SK-N-SH (cell line): ENCODE results near the gene ETNK2.

ENCODE experiments used
- CHD2 ChIP-seq: fragments of 150-350 bp; IDR thresholded peaks from 2 replicates; pipeline ENCODE4 v1.6.1; 2018; ENCODE audit warnings: low read length; ENCODE audit not compliant: partially characterized antibody
- EZH2phosphoT487 ChIP-seq: fragments of 200-600 bp; sonication (generic); IDR thresholded peaks from 2 replicates; pipeline ENCODE4 v1.6.1; 2017; ENCODE audit warnings: low read depth, mixed run types, mild to moderate bottlenecking, antibody characterized with exemption, moderate library complexity, borderline replicate concordance
- POLR2AphosphoS5 ChIP-seq: IDR thresholded peaks from 2 replicates; pipeline ENCODE4 v1.6.1; 2012; ENCODE audit warnings: low read depth, low read length
- SMC3 ChIP-seq: IDR thresholded peaks from 2 replicates; pipeline ENCODE4 v1.6.1; 2012; ENCODE audit warnings: low read depth, low read length, improper control_type of control experiment
- USF2 ChIP-seq: fragments of 150-350 bp; IDR thresholded peaks from 2 replicates; pipeline ENCODE4 v1.6.1; 2017; ENCODE audit warnings: antibody characterized with exemption, low read length, low read depth, borderline replicate concordance
- TF ChIP-seq, protein P1 (sequence below): fragments of 200-600 bp; sonication (generic); IDR thresholded peaks from 2 replicates; pipeline ENCODE4 v1.6.1; 2017; ENCODE audit warnings: antibody characterized with exemption, mild to moderate bottlenecking, moderate library complexity
- TF ChIP-seq, protein P2 (sequence below): IDR thresholded peaks from 2 replicates; pipeline ENCODE4 v1.4.0; 2012; ENCODE audit warnings: low read depth, borderline replicate concordance
- TF ChIP-seq, protein P3 (sequence below): IDR thresholded peaks from 2 replicates; pipeline ENCODE4 v1.6.1; 2012; ENCODE audit warnings: mild to moderate bottlenecking, low read depth, low read length, moderate library complexity

DNA sequence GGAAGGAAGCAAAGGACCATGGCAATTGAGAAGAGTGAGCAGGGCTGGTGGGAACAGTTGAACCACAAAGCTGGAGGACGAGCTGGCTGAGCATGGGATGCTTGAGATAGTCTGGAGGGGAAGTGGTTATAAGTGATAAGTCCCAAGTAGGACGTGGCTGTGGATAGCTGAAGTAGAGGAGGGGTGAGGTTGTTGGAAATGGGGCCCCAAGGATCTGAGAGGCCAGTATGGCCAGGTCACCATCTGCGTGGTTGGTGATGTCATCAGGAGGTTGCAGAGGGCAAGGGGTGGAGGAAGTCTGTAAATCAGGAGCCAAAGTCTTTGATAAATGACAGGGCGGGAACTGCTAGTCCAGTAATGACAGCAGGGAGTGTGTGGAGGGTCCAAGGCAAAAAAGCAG lies 25.3 kb upstream of the ETNK2 start:
- no peak for TF ChIP-seq POLR2AphosphoS5
- TF ChIP-seq, protein P1, sequence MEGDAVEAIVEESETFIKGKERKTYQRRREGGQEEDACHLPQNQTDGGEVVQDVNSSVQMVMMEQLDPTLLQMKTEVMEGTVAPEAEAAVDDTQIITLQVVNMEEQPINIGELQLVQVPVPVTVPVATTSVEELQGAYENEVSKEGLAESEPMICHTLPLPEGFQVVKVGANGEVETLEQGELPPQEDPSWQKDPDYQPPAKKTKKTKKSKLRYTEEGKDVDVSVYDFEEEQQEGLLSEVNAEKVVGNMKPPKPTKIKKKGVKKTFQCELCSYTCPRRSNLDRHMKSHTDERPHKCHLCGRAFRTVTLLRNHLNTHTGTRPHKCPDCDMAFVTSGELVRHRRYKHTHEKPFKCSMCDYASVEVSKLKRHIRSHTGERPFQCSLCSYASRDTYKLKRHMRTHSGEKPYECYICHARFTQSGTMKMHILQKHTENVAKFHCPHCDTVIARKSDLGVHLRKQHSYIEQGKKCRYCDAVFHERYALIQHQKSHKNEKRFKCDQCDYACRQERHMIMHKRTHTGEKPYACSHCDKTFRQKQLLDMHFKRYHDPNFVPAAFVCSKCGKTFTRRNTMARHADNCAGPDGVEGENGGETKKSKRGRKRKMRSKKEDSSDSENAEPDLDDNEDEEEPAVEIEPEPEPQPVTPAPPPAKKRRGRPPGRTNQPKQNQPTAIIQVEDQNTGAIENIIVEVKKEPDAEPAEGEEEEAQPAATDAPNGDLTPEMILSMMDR, result no peak
- TF ChIP-seq, protein P2, sequence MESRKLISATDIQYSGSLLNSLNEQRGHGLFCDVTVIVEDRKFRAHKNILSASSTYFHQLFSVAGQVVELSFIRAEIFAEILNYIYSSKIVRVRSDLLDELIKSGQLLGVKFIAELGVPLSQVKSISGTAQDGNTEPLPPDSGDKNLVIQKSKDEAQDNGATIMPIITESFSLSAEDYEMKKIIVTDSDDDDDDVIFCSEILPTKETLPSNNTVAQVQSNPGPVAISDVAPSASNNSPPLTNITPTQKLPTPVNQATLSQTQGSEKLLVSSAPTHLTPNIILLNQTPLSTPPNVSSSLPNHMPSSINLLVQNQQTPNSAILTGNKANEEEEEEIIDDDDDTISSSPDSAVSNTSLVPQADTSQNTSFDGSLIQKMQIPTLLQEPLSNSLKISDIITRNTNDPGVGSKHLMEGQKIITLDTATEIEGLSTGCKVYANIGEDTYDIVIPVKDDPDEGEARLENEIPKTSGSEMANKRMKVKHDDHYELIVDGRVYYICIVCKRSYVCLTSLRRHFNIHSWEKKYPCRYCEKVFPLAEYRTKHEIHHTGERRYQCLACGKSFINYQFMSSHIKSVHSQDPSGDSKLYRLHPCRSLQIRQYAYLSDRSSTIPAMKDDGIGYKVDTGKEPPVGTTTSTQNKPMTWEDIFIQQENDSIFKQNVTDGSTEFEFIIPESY, result no peak
- TF ChIP-seq CHD2, result no peak
- TF ChIP-seq, protein P3, sequence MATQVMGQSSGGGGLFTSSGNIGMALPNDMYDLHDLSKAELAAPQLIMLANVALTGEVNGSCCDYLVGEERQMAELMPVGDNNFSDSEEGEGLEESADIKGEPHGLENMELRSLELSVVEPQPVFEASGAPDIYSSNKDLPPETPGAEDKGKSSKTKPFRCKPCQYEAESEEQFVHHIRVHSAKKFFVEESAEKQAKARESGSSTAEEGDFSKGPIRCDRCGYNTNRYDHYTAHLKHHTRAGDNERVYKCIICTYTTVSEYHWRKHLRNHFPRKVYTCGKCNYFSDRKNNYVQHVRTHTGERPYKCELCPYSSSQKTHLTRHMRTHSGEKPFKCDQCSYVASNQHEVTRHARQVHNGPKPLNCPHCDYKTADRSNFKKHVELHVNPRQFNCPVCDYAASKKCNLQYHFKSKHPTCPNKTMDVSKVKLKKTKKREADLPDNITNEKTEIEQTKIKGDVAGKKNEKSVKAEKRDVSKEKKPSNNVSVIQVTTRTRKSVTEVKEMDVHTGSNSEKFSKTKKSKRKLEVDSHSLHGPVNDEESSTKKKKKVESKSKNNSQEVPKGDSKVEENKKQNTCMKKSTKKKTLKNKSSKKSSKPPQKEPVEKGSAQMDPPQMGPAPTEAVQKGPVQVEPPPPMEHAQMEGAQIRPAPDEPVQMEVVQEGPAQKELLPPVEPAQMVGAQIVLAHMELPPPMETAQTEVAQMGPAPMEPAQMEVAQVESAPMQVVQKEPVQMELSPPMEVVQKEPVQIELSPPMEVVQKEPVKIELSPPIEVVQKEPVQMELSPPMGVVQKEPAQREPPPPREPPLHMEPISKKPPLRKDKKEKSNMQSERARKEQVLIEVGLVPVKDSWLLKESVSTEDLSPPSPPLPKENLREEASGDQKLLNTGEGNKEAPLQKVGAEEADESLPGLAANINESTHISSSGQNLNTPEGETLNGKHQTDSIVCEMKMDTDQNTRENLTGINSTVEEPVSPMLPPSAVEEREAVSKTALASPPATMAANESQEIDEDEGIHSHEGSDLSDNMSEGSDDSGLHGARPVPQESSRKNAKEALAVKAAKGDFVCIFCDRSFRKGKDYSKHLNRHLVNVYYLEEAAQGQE, result no peak
- TF ChIP-seq SMC3, result no peak
- TF ChIP-seq EZH2phosphoT487, result no peak
- TF ChIP-seq USF2, result no peak
